ENCODE measurements around the gene RFX1.

DNA sequence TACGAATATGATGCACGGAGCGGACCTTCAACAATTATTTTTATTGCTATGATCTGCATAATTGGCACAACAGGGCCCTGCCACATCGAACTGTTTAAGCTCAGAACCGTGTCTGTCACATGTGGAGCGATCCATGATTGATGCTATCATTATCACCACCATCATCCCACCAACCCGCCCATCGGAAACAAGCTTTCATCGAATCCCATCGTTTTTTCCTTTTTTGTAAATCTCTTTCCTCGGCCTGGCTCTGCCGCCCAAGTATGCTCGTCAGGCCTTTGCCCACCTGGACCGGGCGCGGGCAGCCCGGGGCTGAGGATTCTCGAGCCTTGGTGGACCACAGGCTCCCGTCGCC lies 54.3 kb downstream of the RFX1 start:
- TF ChIP-seq, protein P1, sequence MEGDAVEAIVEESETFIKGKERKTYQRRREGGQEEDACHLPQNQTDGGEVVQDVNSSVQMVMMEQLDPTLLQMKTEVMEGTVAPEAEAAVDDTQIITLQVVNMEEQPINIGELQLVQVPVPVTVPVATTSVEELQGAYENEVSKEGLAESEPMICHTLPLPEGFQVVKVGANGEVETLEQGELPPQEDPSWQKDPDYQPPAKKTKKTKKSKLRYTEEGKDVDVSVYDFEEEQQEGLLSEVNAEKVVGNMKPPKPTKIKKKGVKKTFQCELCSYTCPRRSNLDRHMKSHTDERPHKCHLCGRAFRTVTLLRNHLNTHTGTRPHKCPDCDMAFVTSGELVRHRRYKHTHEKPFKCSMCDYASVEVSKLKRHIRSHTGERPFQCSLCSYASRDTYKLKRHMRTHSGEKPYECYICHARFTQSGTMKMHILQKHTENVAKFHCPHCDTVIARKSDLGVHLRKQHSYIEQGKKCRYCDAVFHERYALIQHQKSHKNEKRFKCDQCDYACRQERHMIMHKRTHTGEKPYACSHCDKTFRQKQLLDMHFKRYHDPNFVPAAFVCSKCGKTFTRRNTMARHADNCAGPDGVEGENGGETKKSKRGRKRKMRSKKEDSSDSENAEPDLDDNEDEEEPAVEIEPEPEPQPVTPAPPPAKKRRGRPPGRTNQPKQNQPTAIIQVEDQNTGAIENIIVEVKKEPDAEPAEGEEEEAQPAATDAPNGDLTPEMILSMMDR (conservative IDR thresholded peaks at IDR 0.05; ENCODE audit: low read length), result no peak
- TF ChIP-seq EZH2phosphoT487 (IDR thresholded peaks at IDR 0.05; ENCODE audit: borderline replicate concordance, low read depth, low read length), result no peak

Data from OCI-LY7 (cell line).